Lower leg skin (tissue), 4 donors: Measurements from ENCODE around the gene FMNL2. TPM values are rescaled to one million over a fixed set of nuclear protein-coding genes. Genes with fewer than 3 reads are reported as not detected.
"Not testable (repeated sequence)": the region's sequence is repeated elsewhere in the genome, so short reads cannot be mapped to it uniquely, and the experiment has no call there.

Experiments used
- DNase-seq, 2 donors: peaks; one replicate each; pipeline ENCODE4 v3.0.0-alpha.2; 2019; ENCODE audit warnings: low spot score in 2 of 2
- H3K4me3 ChIP-seq: fragments of 200-600 bp; sonication (generic); 2 replicates; pipeline ENCODE4 v1.5.1; 2017; ENCODE audit warnings: mild to moderate bottlenecking, low read depth; ENCODE audit not compliant: poor library complexity, severe bottlenecking
- CTCF ChIP-seq, 3 donors: fragments of 450-650 bp; IDR thresholded peaks; one replicate each; pipeline ENCODE4 v1.5.1; 2016; ENCODE audit warnings: antibody characterized with exemption in 3 of 3, mild to moderate bottlenecking in 3 of 3, moderate library complexity in 2 of 3
- POLR2A ChIP-seq, 2 donors: fragments of 450-650 bp; IDR thresholded peaks; one replicate each; pipeline ENCODE4 v1.6.1; 2016 to 2017; ENCODE audit warnings: antibody characterized with exemption in 2 of 2, mild to moderate bottlenecking in 1 of 2, moderate library complexity in 1 of 2
- WGBS, 2 donors: methylation state at CpG; one replicate each; pipeline ENCODE4 v1.1.5; 2018; 5-methylcytosine and 5-hydroxymethylcytosine counted together
- intact Hi-C: fragments of 100-400 bp; cut with DNase I; formaldehyde crosslinking; loops from one replicate; pipeline ENCODE4 v1.15.0; 2023; ENCODE audit warnings: low total_unique reads
- total RNA-seq, 4 donors: library from RNA; depleted of rRNA; stranded (reverse); fragments of >200 nt; gene quantifications; one replicate each; pipeline ENCODE4 v1.1.0, GENCODE V29; 2016

Gene FMNL2
- total RNA-seq, 4 donors from 2014 or later, result 9.6 to 18.3 (median 12.9) TPM

- H3K4me3 ChIP-seq, result no peak overlapping the region
- 78 to 83% methylated on average over 14 of the region's 14 CpGs for WGBS, 2 donors
- intact Hi-C loops, result no loop called here
- no peak for DNase-seq
- TF ChIP-seq POLR2A (IDR thresholded peaks at IDR 0.05), result no peak
- no peak for TF ChIP-seq CTCF (IDR thresholded peaks at IDR 0.05)
Measured at GRCh38 chr2:152518641-152519580, 183.9 kb downstream of the FMNL2 start.

DNA sequence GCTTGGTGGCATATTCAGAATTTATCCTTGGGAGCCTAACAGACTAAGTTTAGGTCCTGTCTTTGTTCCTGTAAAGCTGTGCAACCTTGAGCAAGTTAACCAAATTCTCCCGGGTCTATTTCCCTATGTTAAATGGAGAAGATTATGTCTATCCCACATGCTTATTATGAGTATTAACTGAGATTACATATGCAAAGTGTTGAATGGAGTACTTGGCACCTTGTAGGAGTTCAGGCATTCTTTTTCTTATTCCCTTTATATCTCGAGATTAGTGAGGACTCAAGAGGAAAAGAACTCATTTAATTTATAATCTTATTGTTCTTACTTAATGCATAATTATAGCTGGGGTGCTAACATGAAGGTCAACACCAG is 184.6 kb downstream of the FMNL2 start:
- intact Hi-C loops, result no loop called here
- TF ChIP-seq POLR2A (IDR thresholded peaks at IDR 0.05), result no peak
- TF ChIP-seq CTCF (IDR thresholded peaks at IDR 0.05), result no peak
- no peak overlapping the region for H3K4me3 ChIP-seq
- 55 to 74% methylated on average over 2 of the region's 2 CpGs for WGBS, 2 donors
- no peak for DNase-seq

- no peak overlapping the region for H3K4me3 ChIP-seq
- no peak for DNase-seq
- intact Hi-C loops, result no loop called here
- TF ChIP-seq CTCF (IDR thresholded peaks at IDR 0.05) (no peak), POLR2A (IDR thresholded peaks at IDR 0.05) (no peak)
Measured at GRCh38 chr2:152520759-152521158, 185.8 kb downstream of the FMNL2 start.

DNA sequence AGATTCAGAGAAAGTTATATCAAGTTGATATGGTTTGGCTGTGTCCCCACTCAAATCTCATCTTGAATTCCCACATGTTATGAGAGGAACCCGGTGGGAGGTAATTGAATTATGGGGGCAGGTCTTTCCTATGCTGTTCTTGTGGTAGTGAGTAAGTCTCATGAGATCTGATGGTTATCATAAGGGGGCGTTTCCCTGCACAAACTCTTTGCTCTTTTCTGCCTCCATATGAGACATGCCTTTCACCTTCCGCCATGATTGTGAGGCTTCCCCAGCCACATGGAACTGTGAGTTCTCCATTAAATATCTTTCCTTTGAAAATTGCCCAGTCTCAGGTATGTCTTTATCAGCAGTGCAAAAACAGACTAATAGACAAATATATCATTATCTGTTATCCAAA is 187.5 kb downstream of the FMNL2 start:
- DNase-seq, intact Hi-C loops, H3K4me3 ChIP-seq: not testable (repeated sequence)
- 80 to 88% methylated on average over 3 of the region's 3 CpGs for WGBS, 2 donors

DNA sequence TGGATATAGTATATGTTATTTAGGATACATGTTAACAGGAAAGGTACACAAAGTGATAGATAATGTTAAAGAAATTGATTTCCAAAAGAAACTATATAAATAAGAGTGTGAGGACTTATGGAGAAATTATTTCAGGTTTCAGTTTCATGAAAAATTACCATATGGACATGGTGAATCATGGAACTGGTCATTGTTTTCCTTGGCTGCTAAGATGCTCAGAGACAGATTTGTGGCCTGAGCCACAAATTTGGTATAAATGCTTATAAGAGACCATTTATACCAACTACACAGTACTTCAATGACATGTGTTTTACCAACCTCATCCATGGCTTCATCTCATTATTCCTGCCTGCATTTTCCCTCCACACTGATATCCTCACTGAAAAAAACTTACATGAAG is 188.1 kb downstream of the FMNL2 start:
- DNase-seq, result no peak
- no peak for TF ChIP-seq POLR2A (IDR thresholded peaks at IDR 0.05)
- no peak for TF ChIP-seq CTCF (IDR thresholded peaks at IDR 0.05)
- H3K4me3 ChIP-seq, result no peak overlapping the region
- intact Hi-C loops, result no loop called here

GRCh38 chr2:152525277-152525838 is 190.4 kb downstream of the FMNL2 start:
- H3K4me3 ChIP-seq, result no peak overlapping the region
- intact Hi-C loops, result no loop called here
- WGBS, 2 donors, result 77 to 82% methylated on average over 6 of the region's 6 CpGs
- TF ChIP-seq POLR2A (IDR thresholded peaks at IDR 0.05), result no peak
- TF ChIP-seq CTCF (IDR thresholded peaks at IDR 0.05), result no peak
- no peak for DNase-seq
